SK-N-SH treated with all-trans-retinoic acid at 6 μM for 48 hours (cell line): Measurements from ENCODE around the gene MERTK.

ENCODE experiments used
- ATAC-seq: fragments of 200-7000 bp; cut with Tn5 transposase; 3 replicates; pipeline ENCODE4 v1.9.1; 2020; ENCODE audit warnings: mild to moderate bottlenecking, moderate library complexity
- ARNTL ChIP-seq: fragments of 450-650 bp; formaldehyde crosslinking; IDR thresholded peaks from 2 replicates; pipeline ENCODE4 v1.5.0; 2020; ENCODE audit warnings: low read depth, mild to moderate bottlenecking, moderate library complexity, borderline replicate concordance
- CREB5 ChIP-seq: fragments of 250-450 bp; sonication (Bioruptor Pico); IDR thresholded peaks from 2 replicates; pipeline ENCODE4 v1.5.1; 2020; ENCODE audit warnings: low read depth, mild to moderate bottlenecking, moderate library complexity
- CSDC2 ChIP-seq: fragments of 250-450 bp; sonication (Bioruptor Pico); IDR thresholded peaks from 2 replicates; pipeline ENCODE4 v1.5.0; 2020; ENCODE audit warnings: mild to moderate bottlenecking, moderate library complexity
- CSRNP3 ChIP-seq: fragments of 250-450 bp; sonication (Bioruptor Pico); IDR thresholded peaks from 2 replicates; pipeline ENCODE4 v1.5.1; 2021; ENCODE audit warnings: mild to moderate bottlenecking, moderate library complexity
- ESRRG ChIP-seq: fragments of 250-450 bp; sonication (Bioruptor Pico); IDR thresholded peaks from 2 replicates; pipeline ENCODE4 v1.6.1; 2021; ENCODE audit warnings: mild to moderate bottlenecking
- GLIS3 ChIP-seq: fragments of 250-450 bp; sonication (Bioruptor Pico); IDR thresholded peaks from 2 replicates; pipeline ENCODE4 v1.5.0; 2020; ENCODE audit warnings: mild to moderate bottlenecking, moderate library complexity
- ISL1 ChIP-seq: fragments of 250-450 bp; sonication (Bioruptor Pico); IDR thresholded peaks from 2 replicates; pipeline ENCODE4 v2.1.2; 2022; ENCODE audit warnings: mild to moderate bottlenecking, moderate library complexity
- OSR1 ChIP-seq: fragments of 250-450 bp; sonication (Bioruptor Pico); IDR thresholded peaks from 2 replicates; pipeline ENCODE4 v1.8.0; 2022; ENCODE audit warnings: moderate library complexity, mild to moderate bottlenecking, inconsistent platforms
- POU6F1 ChIP-seq: fragments of 250-450 bp; sonication (Bioruptor Pico); IDR thresholded peaks from 2 replicates; pipeline ENCODE4 v1.8.0; 2021; ENCODE audit warnings: low read depth, mild to moderate bottlenecking, moderate library complexity, borderline replicate concordance
- PPARA ChIP-seq: fragments of 250-450 bp; sonication (Bioruptor Pico); IDR thresholded peaks from 2 replicates; pipeline ENCODE4 v1.5.0; 2020; ENCODE audit warnings: mild to moderate bottlenecking, borderline replicate concordance
- RARB ChIP-seq: fragments of 250-450 bp; sonication (Bioruptor Pico); IDR thresholded peaks from 2 replicates; pipeline ENCODE4 v1.8.0; 2021; ENCODE audit warnings: mild to moderate bottlenecking, moderate library complexity
- SNAI2 ChIP-seq: fragments of 250-450 bp; sonication (Bioruptor Pico); IDR thresholded peaks from 2 replicates; pipeline ENCODE4 v1.5.0; 2020; ENCODE audit warnings: mild to moderate bottlenecking, moderate library complexity
- TOX ChIP-seq: fragments of 250-450 bp; sonication (Bioruptor Pico); IDR thresholded peaks from 2 replicates; pipeline ENCODE4 v1.8.0; 2021; ENCODE audit warnings: mild to moderate bottlenecking, moderate library complexity, borderline replicate concordance
- ZC3H10 ChIP-seq: fragments of 250-450 bp; sonication (Bioruptor Pico); IDR thresholded peaks from 2 replicates; pipeline ENCODE4 v1.5.1; 2021; ENCODE audit warnings: mild to moderate bottlenecking, moderate library complexity
- ZFP3 ChIP-seq: fragments of 250-450 bp; sonication (Bioruptor Pico); IDR thresholded peaks from 2 replicates; pipeline ENCODE4 v1.5.0; 2020; ENCODE audit warnings: mild to moderate bottlenecking, moderate library complexity
- ZFP30 ChIP-seq: fragments of 450-650 bp; formaldehyde crosslinking; IDR thresholded peaks from 2 replicates; pipeline ENCODE4 v1.5.0; 2022; ENCODE audit warnings: mild to moderate bottlenecking, moderate library complexity
- ZNF70 ChIP-seq: fragments of 450-650 bp; formaldehyde crosslinking; IDR thresholded peaks from 2 replicates; pipeline ENCODE4 v1.5.0; 2020; ENCODE audit warnings: mild to moderate bottlenecking, moderate library complexity
- ZNF8 ChIP-seq: fragments of 450-650 bp; formaldehyde crosslinking; IDR thresholded peaks from 2 replicates; pipeline ENCODE4 v1.5.0; 2020; ENCODE audit warnings: mild to moderate bottlenecking, moderate library complexity
- TF ChIP-seq, protein P1 (sequence below): fragments of 250-450 bp; sonication (Bioruptor Pico); IDR thresholded peaks from 2 replicates; pipeline ENCODE4 v1.5.0; 2020; ENCODE audit warnings: mild to moderate bottlenecking, moderate library complexity
- TF ChIP-seq, protein P2 (sequence below): fragments of 250-450 bp; sonication (Bioruptor Pico); IDR thresholded peaks from 2 replicates; pipeline ENCODE4 v1.8.0; 2020; ENCODE audit warnings: mild to moderate bottlenecking, moderate library complexity, borderline replicate concordance

The MERTK gene

GRCh38 chr2:112075490-112076260, 177.3 kb downstream of the MERTK start:
- no peak for TF ChIP-seq TOX
- peak; percentile 78 for TF ChIP-seq ISL1 (CRISPR knock-in tag)
- peak; percentile 50; the same call in 2 of the 3 replicates for ATAC-seq

- ATAC-seq: no peak
- TF ChIP-seq SNAI2 (CRISPR knock-in tag) (no peak), GLIS3 (no peak), CREB5 (CRISPR knock-in tag) (no peak), ARNTL (CRISPR knock-in tag) (no peak), ZFP30 (CRISPR knock-in tag) (no peak), ZFP3 (CRISPR knock-in tag) (no peak), ZNF8 (CRISPR knock-in tag) (no peak), ZNF70 (no peak), ZC3H10 (CRISPR knock-in tag) (no peak), CSRNP3 (CRISPR knock-in tag) (no peak), ISL1 (CRISPR knock-in tag) (no peak), RARB (CRISPR knock-in tag) (no peak), CSDC2 (CRISPR knock-in tag) (no peak), OSR1 (CRISPR knock-in tag) (no peak), PPARA (CRISPR knock-in tag) (no peak), ESRRG (CRISPR knock-in tag) (no peak), POU6F1 (no peak), TOX (no peak)
- TF ChIP-seq, protein P1, sequence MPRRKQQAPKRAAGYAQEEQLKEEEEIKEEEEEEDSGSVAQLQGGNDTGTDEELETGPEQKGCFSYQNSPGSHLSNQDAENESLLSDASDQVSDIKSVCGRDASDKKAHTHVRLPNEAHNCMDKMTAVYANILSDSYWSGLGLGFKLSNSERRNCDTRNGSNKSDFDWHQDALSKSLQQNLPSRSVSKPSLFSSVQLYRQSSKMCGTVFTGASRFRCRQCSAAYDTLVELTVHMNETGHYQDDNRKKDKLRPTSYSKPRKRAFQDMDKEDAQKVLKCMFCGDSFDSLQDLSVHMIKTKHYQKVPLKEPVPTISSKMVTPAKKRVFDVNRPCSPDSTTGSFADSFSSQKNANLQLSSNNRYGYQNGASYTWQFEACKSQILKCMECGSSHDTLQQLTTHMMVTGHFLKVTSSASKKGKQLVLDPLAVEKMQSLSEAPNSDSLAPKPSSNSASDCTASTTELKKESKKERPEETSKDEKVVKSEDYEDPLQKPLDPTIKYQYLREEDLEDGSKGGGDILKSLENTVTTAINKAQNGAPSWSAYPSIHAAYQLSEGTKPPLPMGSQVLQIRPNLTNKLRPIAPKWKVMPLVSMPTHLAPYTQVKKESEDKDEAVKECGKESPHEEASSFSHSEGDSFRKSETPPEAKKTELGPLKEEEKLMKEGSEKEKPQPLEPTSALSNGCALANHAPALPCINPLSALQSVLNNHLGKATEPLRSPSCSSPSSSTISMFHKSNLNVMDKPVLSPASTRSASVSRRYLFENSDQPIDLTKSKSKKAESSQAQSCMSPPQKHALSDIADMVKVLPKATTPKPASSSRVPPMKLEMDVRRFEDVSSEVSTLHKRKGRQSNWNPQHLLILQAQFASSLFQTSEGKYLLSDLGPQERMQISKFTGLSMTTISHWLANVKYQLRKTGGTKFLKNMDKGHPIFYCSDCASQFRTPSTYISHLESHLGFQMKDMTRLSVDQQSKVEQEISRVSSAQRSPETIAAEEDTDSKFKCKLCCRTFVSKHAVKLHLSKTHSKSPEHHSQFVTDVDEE (CRISPR knock-in tag): no peak
- TF ChIP-seq, protein P2, sequence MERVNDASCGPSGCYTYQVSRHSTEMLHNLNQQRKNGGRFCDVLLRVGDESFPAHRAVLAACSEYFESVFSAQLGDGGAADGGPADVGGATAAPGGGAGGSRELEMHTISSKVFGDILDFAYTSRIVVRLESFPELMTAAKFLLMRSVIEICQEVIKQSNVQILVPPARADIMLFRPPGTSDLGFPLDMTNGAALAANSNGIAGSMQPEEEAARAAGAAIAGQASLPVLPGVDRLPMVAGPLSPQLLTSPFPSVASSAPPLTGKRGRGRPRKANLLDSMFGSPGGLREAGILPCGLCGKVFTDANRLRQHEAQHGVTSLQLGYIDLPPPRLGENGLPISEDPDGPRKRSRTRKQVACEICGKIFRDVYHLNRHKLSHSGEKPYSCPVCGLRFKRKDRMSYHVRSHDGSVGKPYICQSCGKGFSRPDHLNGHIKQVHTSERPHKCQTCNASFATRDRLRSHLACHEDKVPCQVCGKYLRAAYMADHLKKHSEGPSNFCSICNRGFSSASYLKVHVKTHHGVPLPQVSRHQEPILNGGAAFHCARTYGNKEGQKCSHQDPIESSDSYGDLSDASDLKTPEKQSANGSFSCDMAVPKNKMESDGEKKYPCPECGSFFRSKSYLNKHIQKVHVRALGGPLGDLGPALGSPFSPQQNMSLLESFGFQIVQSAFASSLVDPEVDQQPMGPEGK (CRISPR knock-in tag): no peak
Measured at GRCh38 chr2:112077814-112078213, 179.4 kb downstream of the MERTK start.
